Measurements from ENCODE around the gene DIAPH1. TPM values are rescaled to one million over a fixed set of nuclear protein-coding genes. Genes with fewer than 3 reads are reported as not detected.

DIAPH1 gene
- total RNA-seq, 1 experiment from 2014 or later: 117 TPM

- no peak overlapping the region for H2BK12ac ChIP-seq (ENCODE audit: insufficient read length, low read depth, low read length)
- Mint-ChIP-seq H3K9me3 (no peaks in the 10 kb centered on the region), H3K27ac (0 out of 7 replicates have a peak overlapping the region, but pooled peaks of 2 of the 3 experiments have one; percentile 0 to 5), H3K27me3 (ENCODE audit: low read depth) (no peaks in the 10 kb centered on the region), H3K4me1 (peaks cover 2 to 4% of the 10 kb centered on the region in 2 experiments; a peak in 1 of 4 replicates), H3K4me3 (no peak overlapping the region), H3K36me3 (ENCODE audit: insufficient read depth in 1 of 3, low read depth in 3 of 3) (peaks cover 0 to 4% (median 2%) of the 10 kb centered on the region in 3 experiments; a peak in 1 of 7 replicates)
- no peak overlapping the region for H3K27ac ChIP-seq (ENCODE audit: insufficient read length, low read depth, low read length)
- no peak for DNase-seq
- H2AFZ ChIP-seq (ENCODE audit: low read length): no peak overlapping the region
- no CpG with 5 or more reads among the region's 1 CpG for WGBS (ENCODE audit: extremely low coverage, insufficient read length, low lambda C conversion rate)
- no peak overlapping the region for H2BK120ac ChIP-seq (ENCODE audit: low read depth, low read length, poor library complexity, severe bottlenecking)
- H3K23me2 ChIP-seq (ENCODE audit: insufficient read length, low read depth, low read length, poor library complexity, severe bottlenecking): no peaks in the 10 kb centered on the region
- no peak overlapping the region for H3K14ac ChIP-seq (ENCODE audit: insufficient read depth, low read length)
- no peak overlapping the region for H3T11ph ChIP-seq (ENCODE audit: low read length)
- no peak for TF ChIP-seq CTCF (conservative IDR thresholded peaks at IDR 0.05)
- no peaks in the 10 kb centered on the region for H3K27me3 ChIP-seq (ENCODE audit: insufficient read depth, low read length)
- no peak overlapping the region for H4K91ac ChIP-seq (ENCODE audit: insufficient read length, low read depth, low read length)
- no peak overlapping the region for H2AK5ac ChIP-seq (ENCODE audit: insufficient read length, low read length)
- H3K18ac ChIP-seq (ENCODE audit: insufficient read length, low read depth, low read length): no peak overlapping the region
- no peak overlapping the region for H3K4me2 ChIP-seq (ENCODE audit: insufficient read depth, insufficient read length, low read length)
- H3K9me3 ChIP-seq (ENCODE audit: control insufficient read depth, low read depth, low read length): no peaks in the 10 kb centered on the region
- H3K23ac ChIP-seq (ENCODE audit: insufficient read length, low read depth, low read length): no peak overlapping the region
- H2BK5ac ChIP-seq (ENCODE audit: insufficient read length, low read length): no peak overlapping the region
- no peak overlapping the region for H3K56ac ChIP-seq (ENCODE audit: insufficient read length, low read depth, low read length)
- peaks cover 5% of the 10 kb centered on the region; the same call in 1 of the 2 replicates for H3K79me2 ChIP-seq (ENCODE audit: insufficient read depth, low read length)
- H3K79me1 ChIP-seq (ENCODE audit: insufficient read depth, low read depth, low read length, poor library complexity, severe bottlenecking): peaks cover 3% of the 10 kb centered on the region
- H2BK15ac ChIP-seq (ENCODE audit: low read depth, low read length): no peak overlapping the region
- no peak overlapping the region for H3K9ac ChIP-seq (ENCODE audit: extremely low read depth, insufficient read length, low read length)
- no peak overlapping the region for H4K8ac ChIP-seq (replicated peaks; ENCODE audit: insufficient read length, low read depth, low read length)
- H2BK20ac ChIP-seq (ENCODE audit: low read depth, low read length, poor library complexity, severe bottlenecking): no peak overlapping the region
- no peak overlapping the region for H4K5ac ChIP-seq (ENCODE audit: insufficient read length, low read depth, low read length)
- no peaks in the 10 kb centered on the region for H3K4me1 ChIP-seq (ENCODE audit: insufficient read depth, low read length)
- no peaks in the 10 kb centered on the region for H4K20me1 ChIP-seq (ENCODE audit: control insufficient read depth, insufficient read depth, insufficient read length)
- no peak overlapping the region for H3K4ac ChIP-seq (ENCODE audit: low read depth, low read length)
These were observed 21.9 kb downstream of the DIAPH1 start for GRCh38 chr5:141596867-141597266.

Data from H9 (cell line).